Left ventricle myocardium inferior (tissue), 1 donor: ENCODE data around the gene SLC35F6. TPM values are rescaled to one million over a fixed set of nuclear protein-coding genes. Genes with fewer than 3 reads are reported as not detected.

Source experiments
- DNase-seq: peaks from one replicate; pipeline ENCODE4 v3.0.0-alpha.2; 2020
- H3K27ac ChIP-seq: fragments of 200-600 bp; replicated peaks from 2 replicates; pipeline ENCODE4 v1.8.0; 2021
- H3K27me3 ChIP-seq: fragments of 200-600 bp; 2 replicates; pipeline ENCODE4 v1.8.0; 2021; ENCODE audit warnings: low read depth
- H3K36me3 ChIP-seq: fragments of 200-600 bp; 2 replicates; pipeline ENCODE4 v1.8.0; 2021
- H3K4me1 ChIP-seq: fragments of 200-600 bp; 2 replicates; pipeline ENCODE4 v1.8.0; 2021
- H3K4me3 ChIP-seq: fragments of 200-600 bp; 2 replicates; pipeline ENCODE4 v1.8.0; 2021; ENCODE audit warnings: mild to moderate bottlenecking, moderate library complexity
- H3K9me3 ChIP-seq: fragments of 200-600 bp; replicated peaks from 2 replicates; pipeline ENCODE4 v1.8.0; 2021
- intact Hi-C: fragments of 100-400 bp; cut with micrococcal nuclease; formaldehyde crosslinking; loops from one replicate; pipeline ENCODE4 v1.11.0; 2022
- total RNA-seq: library from RNA; stranded (reverse); fragmentation: NEBNext Ultra II Directional; extraction: Animal tissue kit (Norgen Biotek cat#: 25700); gene quantifications from one replicate; pipeline ENCODE4 v1.2.1, GENCODE V29; 2021
- TF ChIP-seq, protein P1 (sequence below): fragments of 200-600 bp; IDR thresholded peaks from 2 replicates; pipeline ENCODE4 v1.8.0; 2021; ENCODE audit warnings: antibody characterized with exemption, mild to moderate bottlenecking, borderline replicate concordance
- donor health status: DM: no; HTN: yes; CAD: no; lungs with severe emphysema.

SLC35F6 gene
- total RNA-seq, 1 donor from 2014 or later: 19.6 TPM

DNA sequence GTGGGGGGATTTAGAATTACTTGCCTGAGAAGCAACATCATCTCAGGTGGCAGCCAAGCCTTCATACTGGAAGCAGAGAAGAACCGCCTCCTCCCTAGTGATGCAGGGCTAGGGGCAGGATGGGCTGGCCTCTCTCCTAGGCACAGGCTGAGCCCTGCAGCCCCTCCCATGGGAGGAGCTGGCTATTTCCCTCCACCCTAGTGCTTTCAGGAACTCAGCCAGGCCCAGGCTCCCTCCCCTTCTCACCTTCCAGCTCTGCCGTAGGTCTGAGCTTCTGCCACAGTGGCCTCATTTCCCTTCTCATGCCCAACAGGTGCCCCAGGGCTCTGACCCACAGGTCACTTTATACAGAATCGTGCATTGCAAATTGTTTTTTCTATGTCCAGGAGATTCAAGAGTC, 52.8 kb downstream of the SLC35F6 start:
- TF ChIP-seq, protein P1, sequence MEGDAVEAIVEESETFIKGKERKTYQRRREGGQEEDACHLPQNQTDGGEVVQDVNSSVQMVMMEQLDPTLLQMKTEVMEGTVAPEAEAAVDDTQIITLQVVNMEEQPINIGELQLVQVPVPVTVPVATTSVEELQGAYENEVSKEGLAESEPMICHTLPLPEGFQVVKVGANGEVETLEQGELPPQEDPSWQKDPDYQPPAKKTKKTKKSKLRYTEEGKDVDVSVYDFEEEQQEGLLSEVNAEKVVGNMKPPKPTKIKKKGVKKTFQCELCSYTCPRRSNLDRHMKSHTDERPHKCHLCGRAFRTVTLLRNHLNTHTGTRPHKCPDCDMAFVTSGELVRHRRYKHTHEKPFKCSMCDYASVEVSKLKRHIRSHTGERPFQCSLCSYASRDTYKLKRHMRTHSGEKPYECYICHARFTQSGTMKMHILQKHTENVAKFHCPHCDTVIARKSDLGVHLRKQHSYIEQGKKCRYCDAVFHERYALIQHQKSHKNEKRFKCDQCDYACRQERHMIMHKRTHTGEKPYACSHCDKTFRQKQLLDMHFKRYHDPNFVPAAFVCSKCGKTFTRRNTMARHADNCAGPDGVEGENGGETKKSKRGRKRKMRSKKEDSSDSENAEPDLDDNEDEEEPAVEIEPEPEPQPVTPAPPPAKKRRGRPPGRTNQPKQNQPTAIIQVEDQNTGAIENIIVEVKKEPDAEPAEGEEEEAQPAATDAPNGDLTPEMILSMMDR: no peak
- Histone ChIP-seq H3K4me1 (no peaks in the 10 kb centered on the region), H3K27ac (no peak overlapping the region), H3K27me3 (peaks cover 48% of the 10 kb centered on the region), H3K4me3 (no peak overlapping the region), H3K9me3 (no peaks in the 10 kb centered on the region), H3K36me3 (no peaks in the 10 kb centered on the region)
- no peak for DNase-seq
- intact Hi-C loops: no loop called here

DNA sequence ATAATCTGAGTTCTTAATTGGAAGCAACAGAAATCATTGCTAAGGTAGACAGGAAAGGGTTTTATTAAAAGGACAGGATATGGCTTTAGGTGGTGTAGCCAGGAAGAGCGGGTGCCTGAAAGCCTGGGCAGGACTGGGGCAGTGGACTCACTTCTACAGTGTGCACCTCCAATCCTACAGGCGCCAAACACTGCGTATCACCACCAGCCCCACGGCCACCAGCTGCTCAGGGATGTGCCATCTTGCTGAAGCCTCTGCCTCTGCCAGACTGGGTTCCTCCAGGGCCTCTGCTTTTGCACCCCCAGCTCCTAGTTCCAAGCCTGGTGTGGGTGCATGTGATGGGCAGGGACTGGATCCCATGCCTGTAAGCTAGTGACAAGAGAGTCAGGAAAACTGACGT, 54.2 kb downstream of the SLC35F6 start:
- intact Hi-C loops: no loop called here
- no peaks in the 10 kb centered on the region for H3K4me1 ChIP-seq
- no peak for DNase-seq
- H3K36me3 ChIP-seq: no peaks in the 10 kb centered on the region
- peaks cover 34% of the 10 kb centered on the region for H3K27me3 ChIP-seq
- H3K4me3 ChIP-seq: no peak overlapping the region
- no peak overlapping the region for H3K27ac ChIP-seq
- no peaks in the 10 kb centered on the region for H3K9me3 ChIP-seq
- TF ChIP-seq, protein P1: no peak

- TF ChIP-seq, protein P1: no peak
- no peak for DNase-seq
- intact Hi-C loops: no loop called here
- H3K27me3 ChIP-seq: peaks cover 27% of the 10 kb centered on the region
- no peaks in the 10 kb centered on the region for H3K4me1 ChIP-seq
- no peak overlapping the region for H3K4me3 ChIP-seq
- no peak overlapping the region for H3K27ac ChIP-seq
- H3K9me3 ChIP-seq: no peaks in the 10 kb centered on the region
- no peaks in the 10 kb centered on the region for H3K36me3 ChIP-seq
Observed at GRCh38 chr2:26818972-26819371, 54.9 kb downstream of the SLC35F6 start.

GRCh38 chr2:26820932-26821331, 56.8 kb downstream of the SLC35F6 start:
- TF ChIP-seq, protein P1: no peak
- Histone ChIP-seq H3K27ac (no peak overlapping the region), H3K27me3 (peaks cover 17% of the 10 kb centered on the region), H3K9me3 (no peaks in the 10 kb centered on the region), H3K36me3 (no peaks in the 10 kb centered on the region), H3K4me1 (no peaks in the 10 kb centered on the region), H3K4me3 (no peak overlapping the region)
- no peak for DNase-seq
- intact Hi-C loops: no loop called here

DNA sequence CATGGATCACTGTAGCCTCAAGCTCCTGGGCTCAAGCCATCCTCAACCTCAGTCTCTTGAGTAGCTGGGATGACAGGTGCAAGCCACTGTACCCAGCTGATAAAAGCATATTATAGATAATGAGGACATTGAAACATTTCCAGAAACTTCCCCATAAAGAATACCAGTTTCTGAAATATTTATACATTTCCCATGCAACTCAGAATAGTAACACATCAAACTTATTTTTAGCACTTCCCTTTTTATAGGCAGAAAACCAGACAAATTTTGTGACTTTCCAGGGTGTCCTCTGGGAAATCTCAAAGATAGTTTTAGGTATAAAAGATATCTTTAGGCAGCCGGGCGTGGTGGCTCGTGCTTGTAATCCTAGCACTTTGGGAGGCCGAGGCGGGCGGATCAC, 58.8 kb downstream of the SLC35F6 start:
- Histone ChIP-seq H3K27ac (no peak overlapping the region), H3K27me3 (peaks cover 10% of the 10 kb centered on the region), H3K4me3 (no peak overlapping the region), H3K9me3 (no peaks in the 10 kb centered on the region), H3K36me3 (no peaks in the 10 kb centered on the region), H3K4me1 (no peaks in the 10 kb centered on the region)
- DNase-seq: no peak
- TF ChIP-seq, protein P1: no peak
- intact Hi-C loops: no loop called here

Other genes starting within 250 kb of the SLC35F6 start
- not detected for gene CIB4, start 122.9 kb upstream of the SLC35F6 start, total RNA-seq
- 3.2 TPM for gene KCNK3, start 71.6 kb upstream of the SLC35F6 start, total RNA-seq
- gene CENPA, start 21.8 kb downstream of the SLC35F6 start, total RNA-seq: 2.5 TPM
- gene DPYSL5, start 83.8 kb downstream of the SLC35F6 start, total RNA-seq: not detected
- gene MAPRE3, start 206.4 kb downstream of the SLC35F6 start, total RNA-seq: 57.4 TPM